Naive B cell (primary cell): Measurements from ENCODE around the gene NTRK3. TPM values are rescaled to one million over a fixed set of nuclear protein-coding genes. Genes with fewer than 3 reads are reported as not detected.
A peak's percentile ranks its signal among the peaks of the same experiment; 100 is the strongest.

Experiments
- ATAC-seq, 2 donors: fragments of 150-1000 bp; cut with Tn5 transposase; 2 replicates each; pipeline ENCODE4 v1.10.0; 2021; ENCODE audit warnings: low read depth in 2 of 2, mild to moderate bottlenecking in 2 of 2, moderate library complexity in 2 of 2
- DNase-seq: peaks from one replicate; pipeline ENCODE4 v3.0.0; 2022
- H3K27ac Mint-ChIP-seq, 6 donors: one replicate each; pipeline ENCODE4 v1.8.0; 2020 to 2022; ENCODE audit warnings: mild to moderate bottlenecking in 6 of 6, mixed read lengths in 6 of 6, moderate library complexity in 5 of 6, inconsistent platforms in 2 of 6
- H3K27me3 Mint-ChIP-seq, 3 donors: one replicate each; pipeline ENCODE4 v1.8.0; 2021 to 2022; ENCODE audit warnings: mixed read lengths in 3 of 3, mild to moderate bottlenecking in 1 of 3
- H3K36me3 Mint-ChIP-seq, 2 donors: one replicate each; pipeline ENCODE4 v1.8.0; 2020 to 2022; ENCODE audit warnings: mixed read lengths in 2 of 2, inconsistent platforms in 1 of 2, mild to moderate bottlenecking in 1 of 2
- H3K4me1 Mint-ChIP-seq, 3 donors: one replicate each; pipeline ENCODE4 v1.8.0; 2020 to 2022; ENCODE audit warnings: mixed read lengths in 3 of 3, inconsistent platforms in 1 of 3, mild to moderate bottlenecking in 1 of 3, moderate library complexity in 1 of 3
- H3K4me3 Mint-ChIP-seq, 8 donors: one replicate each; pipeline ENCODE4 v1.8.0; 2020 to 2022; ENCODE audit warnings: mild to moderate bottlenecking in 8 of 8, mixed read lengths in 8 of 8, moderate library complexity in 8 of 8, inconsistent platforms in 2 of 8
- H3K9me3 Mint-ChIP-seq, 7 donors: one replicate each; pipeline ENCODE4 v1.8.0; 2020 to 2022; ENCODE audit warnings: mixed read lengths in 7 of 7, mild to moderate bottlenecking in 5 of 7, inconsistent platforms in 2 of 7, moderate library complexity in 1 of 7
- polyA plus RNA-seq, 6 donors: library from polyadenylated mRNA; unstranded; fragments of 300-500 nt; fragmentation: Illumina TruSeq; gene quantifications; one replicate each; pipeline ENCODE4 v1.2.3, GENCODE V29; 2021; ENCODE audit warnings: low read depth in 6 of 6

Gene NTRK3
- polyA plus RNA-seq, 6 donors from 2014 or later = not detected

DNA sequence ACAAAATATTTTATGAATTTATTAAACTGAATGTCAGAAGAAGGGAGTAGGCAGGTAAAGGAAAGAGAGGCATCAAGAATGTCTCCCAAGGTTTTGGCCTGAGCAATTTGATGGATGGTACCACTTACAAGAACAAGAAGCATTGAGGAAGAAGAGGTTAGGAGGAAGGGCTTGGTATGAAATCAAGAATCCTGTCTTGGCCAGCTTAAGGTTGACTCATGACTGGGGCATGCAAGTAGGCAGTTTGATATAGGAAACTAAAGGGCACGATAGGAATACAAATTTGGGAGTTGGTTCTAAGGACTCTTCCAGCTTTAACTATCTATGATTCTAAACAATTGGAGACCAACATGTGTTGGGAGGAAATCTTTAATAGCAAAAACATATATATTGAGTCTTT is 79.1 kb downstream of the NTRK3 start:
- H3K36me3 Mint-ChIP-seq = no peaks in the 10 kb centered on the region
- peaks cover 16 to 18% (median 18%) of the 10 kb centered on the region in 3 donors for H3K4me1 Mint-ChIP-seq
- DNase-seq (no peak), ATAC-seq (no peak)
- H3K9me3 Mint-ChIP-seq = no peaks in the 10 kb centered on the region
- peaks cover 3 to 15% (median 7%) of the 10 kb centered on the region in 3 donors for H3K27me3 Mint-ChIP-seq
- no peak overlapping the region for H3K27ac Mint-ChIP-seq
- H3K4me3 Mint-ChIP-seq = no peak overlapping the region

DNA sequence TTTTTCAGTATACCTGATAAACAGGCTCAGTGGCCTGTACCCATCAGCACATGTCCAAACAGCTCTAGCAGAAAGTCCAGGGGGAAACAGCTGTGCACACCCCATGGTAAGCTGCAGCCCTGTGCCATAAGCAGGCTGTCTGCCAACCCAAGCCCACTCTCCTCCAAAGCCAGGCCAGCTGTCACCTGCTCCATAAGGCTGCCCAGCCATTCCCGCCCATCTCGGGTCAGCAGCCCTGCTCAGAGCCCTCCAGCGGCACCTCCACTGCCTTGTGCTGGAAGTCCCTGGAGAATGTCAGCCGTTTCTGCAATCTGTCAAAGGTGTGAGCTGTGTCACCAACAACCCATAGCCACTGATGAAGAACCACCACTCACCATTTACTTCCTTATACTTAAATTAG is 82.0 kb downstream of the NTRK3 start:
- Mint-ChIP-seq H3K9me3 (peaks cover 0 to 1% (median 0%) of the 10 kb centered on the region in 7 donors), H3K4me1 (peaks cover 12 to 17% (median 16%) of the 10 kb centered on the region in 3 donors), H3K27ac (no peak overlapping the region), H3K4me3 (no peak overlapping the region), H3K27me3 (peaks cover 13 to 19% (median 16%) of the 10 kb centered on the region in 3 donors), H3K36me3 (no peaks in the 10 kb centered on the region)
- DNase-seq (no peak), ATAC-seq (no peak)

GRCh38 chr15:88166082-88166993 is 90.2 kb downstream of the NTRK3 start:
- H3K36me3 Mint-ChIP-seq = no peaks in the 10 kb centered on the region
- H3K27ac Mint-ChIP-seq = no peak overlapping the region
- DNase-seq (no peak), ATAC-seq (no peak)
- peaks cover 12 to 19% (median 12%) of the 10 kb centered on the region in 3 donors for H3K27me3 Mint-ChIP-seq
- no peaks in the 10 kb centered on the region for H3K4me1 Mint-ChIP-seq
- H3K9me3 Mint-ChIP-seq = peaks cover 0 to 4% (median 0%) of the 10 kb centered on the region in 7 donors
- H3K4me3 Mint-ChIP-seq = no peak overlapping the region

- H3K27ac Mint-ChIP-seq = no peak overlapping the region
- H3K4me1 Mint-ChIP-seq = no peaks in the 10 kb centered on the region
- ATAC-seq = no peak
Measured at GRCh38 chr15:88161636-88162035, 94.9 kb downstream of the NTRK3 start.

GRCh38 chr15:88155310-88155709 is 101.2 kb downstream of the NTRK3 start:
- H3K4me1 Mint-ChIP-seq = no peaks in the 10 kb centered on the region
- H3K36me3 Mint-ChIP-seq = no peaks in the 10 kb centered on the region
- H3K27ac Mint-ChIP-seq = no peak overlapping the region
- peaks cover 0 to 5% (median 0%) of the 10 kb centered on the region in 7 donors for H3K9me3 Mint-ChIP-seq
- DNase-seq (no peak), ATAC-seq (no peak)
- H3K4me3 Mint-ChIP-seq = no peak overlapping the region
- peaks cover 4 to 8% (median 7%) of the 10 kb centered on the region in 3 donors for H3K27me3 Mint-ChIP-seq

More at GRCh38 chr15:88161636-88162035, 94.9 kb downstream of the NTRK3 start:
- DNase-seq = no peak
- H3K9me3 Mint-ChIP-seq = peaks cover 0 to 4% (median 0%) of the 10 kb centered on the region in 7 donors
- peaks cover 9 to 24% (median 12%) of the 10 kb centered on the region in 3 donors for H3K27me3 Mint-ChIP-seq
- H3K36me3 Mint-ChIP-seq = no peaks in the 10 kb centered on the region
- H3K4me3 Mint-ChIP-seq = peak overlapping the region in 1 of 8 donors; percentile 50

DNA sequence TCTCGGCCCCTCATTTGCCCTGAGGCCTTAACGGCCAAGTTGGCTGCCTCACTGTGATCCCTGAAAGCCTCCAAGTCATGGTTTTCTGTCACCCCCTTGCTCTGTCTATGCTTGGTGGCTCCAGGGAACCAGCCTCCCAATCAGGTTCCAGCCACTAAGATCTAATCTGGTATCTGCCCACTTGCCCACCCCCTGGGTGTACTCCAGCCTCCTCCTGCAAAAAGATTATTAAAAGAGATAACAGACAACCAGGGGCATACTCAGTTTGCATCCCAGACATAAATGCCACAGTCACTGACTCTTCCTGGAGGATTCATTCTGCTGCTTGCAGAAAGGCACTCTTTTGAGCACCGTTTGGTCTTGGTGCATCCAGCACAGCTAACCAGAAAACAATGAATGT is 103.9 kb downstream of the NTRK3 start:
- H3K36me3 Mint-ChIP-seq = no peaks in the 10 kb centered on the region
- H3K27ac Mint-ChIP-seq = no peak overlapping the region
- H3K27me3 Mint-ChIP-seq = peaks cover 4 to 8% (median 7%) of the 10 kb centered on the region in 3 donors
- H3K9me3 Mint-ChIP-seq = peaks cover 0 to 5% (median 3%) of the 10 kb centered on the region in 7 donors
- no peak for ATAC-seq
- H3K4me3 Mint-ChIP-seq = no peak overlapping the region
- no peaks in the 10 kb centered on the region for H3K4me1 Mint-ChIP-seq
- no peak for DNase-seq

DNA sequence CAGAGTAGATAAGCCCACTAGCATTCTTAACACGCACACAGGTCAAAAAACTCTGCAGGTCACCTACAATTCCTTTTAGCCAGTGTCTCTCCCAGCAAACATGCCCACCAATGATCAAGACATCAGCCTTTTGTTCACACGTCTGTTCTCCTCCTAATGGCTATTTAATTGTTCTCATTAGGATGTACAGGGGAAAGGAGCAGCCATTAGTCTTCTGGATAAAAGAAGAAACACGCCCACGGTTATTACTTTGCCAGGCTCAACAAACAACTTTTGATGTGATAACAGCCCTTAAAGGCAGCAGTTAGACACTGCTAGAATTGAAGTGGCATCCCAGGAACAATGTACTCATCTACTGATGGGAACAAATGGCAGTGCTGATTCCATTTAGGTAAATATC is 108.8 kb downstream of the NTRK3 start:
- H3K27ac Mint-ChIP-seq = no peak overlapping the region
- no peak for ATAC-seq
- no peaks in the 10 kb centered on the region for H3K36me3 Mint-ChIP-seq

DNA sequence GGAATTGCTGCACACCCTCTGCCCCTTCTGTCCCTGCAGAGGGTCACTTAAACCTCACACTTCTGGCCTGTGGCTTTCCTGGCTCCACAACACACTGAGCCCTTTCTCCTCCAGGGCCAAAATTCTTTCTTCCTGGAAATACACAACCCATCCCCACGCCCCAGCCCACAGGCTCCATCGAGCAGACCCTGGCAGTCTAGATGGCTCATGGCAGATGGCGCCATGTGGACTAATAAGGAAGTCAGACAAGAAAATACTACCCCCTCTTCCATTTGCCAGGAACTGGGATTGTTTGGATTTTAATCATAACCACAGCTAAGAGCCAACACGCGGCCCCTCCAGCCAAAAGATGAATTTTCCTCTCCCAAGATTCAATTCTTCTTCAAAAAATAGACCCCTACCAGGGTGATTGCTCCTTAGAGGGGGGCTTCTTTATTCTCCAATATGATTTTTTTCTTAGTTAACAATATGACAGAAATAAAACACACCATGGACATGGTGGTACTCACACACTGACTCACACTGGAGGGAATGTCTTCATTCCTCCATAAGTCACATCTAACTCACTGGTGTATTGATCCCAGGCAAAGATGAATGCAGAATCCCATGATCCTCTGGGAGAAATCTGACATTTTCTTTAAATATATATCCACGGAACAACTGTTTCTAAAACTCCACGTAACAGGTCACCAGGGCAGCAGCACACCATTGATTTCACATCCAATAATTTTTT is 111.5 kb downstream of the NTRK3 start:
- Mint-ChIP-seq H3K36me3 (no peaks in the 10 kb centered on the region), H3K27ac (no peak overlapping the region), H3K4me1 (no peaks in the 10 kb centered on the region), H3K27me3 (peaks cover 0 to 6% (median 0%) of the 10 kb centered on the region in 3 donors), H3K9me3 (peaks cover 0 to 12% (median 2%) of the 10 kb centered on the region in 7 donors), H3K4me3 (no peak overlapping the region)
- ATAC-seq (no peak), DNase-seq (no peak)

More for the DNA sequence above, 108.8 kb downstream of the NTRK3 start:
- Mint-ChIP-seq H3K4me3 (no peak overlapping the region), H3K4me1 (no peaks in the 10 kb centered on the region), H3K27me3 (no peaks in the 10 kb centered on the region), H3K9me3 (peaks cover 0 to 5% (median 4%) of the 10 kb centered on the region in 7 donors)
- no peak for DNase-seq

- no peak overlapping the region for H3K4me3 Mint-ChIP-seq
- H3K4me1 Mint-ChIP-seq = no peaks in the 10 kb centered on the region
- H3K27ac Mint-ChIP-seq = no peak overlapping the region
- no peak for DNase-seq
- ATAC-seq = no peak
- H3K27me3 Mint-ChIP-seq = peaks cover 0 to 6% (median 0%) of the 10 kb centered on the region in 3 donors
- H3K9me3 Mint-ChIP-seq = peaks cover 0 to 16% (median 6%) of the 10 kb centered on the region in 7 donors
- H3K36me3 Mint-ChIP-seq = no peaks in the 10 kb centered on the region
Measured at GRCh38 chr15:88142121-88142520, 114.4 kb downstream of the NTRK3 start.

- H3K27ac Mint-ChIP-seq = no peak overlapping the region
- no peak for DNase-seq
- H3K4me3 Mint-ChIP-seq = no peak overlapping the region
- ATAC-seq = no peak
- H3K27me3 Mint-ChIP-seq = peaks cover 0 to 6% (median 0%) of the 10 kb centered on the region in 3 donors
- H3K36me3 Mint-ChIP-seq = no peaks in the 10 kb centered on the region
- H3K4me1 Mint-ChIP-seq = no peaks in the 10 kb centered on the region
- H3K9me3 Mint-ChIP-seq = peaks cover 0 to 16% (median 6%) of the 10 kb centered on the region in 7 donors
Measured at GRCh38 chr15:88141269-88141889, 115.2 kb downstream of the NTRK3 start.

- no peak overlapping the region for H3K4me3 Mint-ChIP-seq
- no peak for DNase-seq
Measured at GRCh38 chr15:88140398-88140797, 116.1 kb downstream of the NTRK3 start.

GRCh38 chr15:88139936-88140335 is 116.6 kb downstream of the NTRK3 start:
- Mint-ChIP-seq H3K36me3 (no peaks in the 10 kb centered on the region), H3K4me1 (no peaks in the 10 kb centered on the region), H3K27ac (no peak overlapping the region), H3K4me3 (no peak overlapping the region), H3K27me3 (peaks cover 0 to 6% (median 0%) of the 10 kb centered on the region in 3 donors), H3K9me3 (peaks cover 0 to 16% (median 6%) of the 10 kb centered on the region in 7 donors)
- DNase-seq = no peak
- ATAC-seq = no peak

More at GRCh38 chr15:88140398-88140797, 116.1 kb downstream of the NTRK3 start:
- H3K27ac Mint-ChIP-seq = no peak overlapping the region
- H3K9me3 Mint-ChIP-seq = peaks cover 0 to 16% (median 6%) of the 10 kb centered on the region in 7 donors
- no peaks in the 10 kb centered on the region for H3K4me1 Mint-ChIP-seq
- H3K27me3 Mint-ChIP-seq = peaks cover 0 to 6% (median 0%) of the 10 kb centered on the region in 3 donors
- no peaks in the 10 kb centered on the region for H3K36me3 Mint-ChIP-seq
- ATAC-seq = no peak

- no peak overlapping the region for H3K27ac Mint-ChIP-seq
- no peak for ATAC-seq
- H3K36me3 Mint-ChIP-seq = no peaks in the 10 kb centered on the region
- H3K4me3 Mint-ChIP-seq = no peak overlapping the region
- peaks cover 0 to 10% (median 5%) of the 10 kb centered on the region in 7 donors for H3K9me3 Mint-ChIP-seq
- H3K4me1 Mint-ChIP-seq = no peaks in the 10 kb centered on the region
- H3K27me3 Mint-ChIP-seq = no peaks in the 10 kb centered on the region
- no peak for DNase-seq
Measured at GRCh38 chr15:88133795-88134194, 122.7 kb downstream of the NTRK3 start.
